ENCODE measurements around the gene HSPB1.
"Not testable (repeated sequence)": the region's sequence is repeated elsewhere in the genome, so short reads cannot be mapped to it uniquely, and the experiment has no call there.

HSPB1 gene

DNA sequence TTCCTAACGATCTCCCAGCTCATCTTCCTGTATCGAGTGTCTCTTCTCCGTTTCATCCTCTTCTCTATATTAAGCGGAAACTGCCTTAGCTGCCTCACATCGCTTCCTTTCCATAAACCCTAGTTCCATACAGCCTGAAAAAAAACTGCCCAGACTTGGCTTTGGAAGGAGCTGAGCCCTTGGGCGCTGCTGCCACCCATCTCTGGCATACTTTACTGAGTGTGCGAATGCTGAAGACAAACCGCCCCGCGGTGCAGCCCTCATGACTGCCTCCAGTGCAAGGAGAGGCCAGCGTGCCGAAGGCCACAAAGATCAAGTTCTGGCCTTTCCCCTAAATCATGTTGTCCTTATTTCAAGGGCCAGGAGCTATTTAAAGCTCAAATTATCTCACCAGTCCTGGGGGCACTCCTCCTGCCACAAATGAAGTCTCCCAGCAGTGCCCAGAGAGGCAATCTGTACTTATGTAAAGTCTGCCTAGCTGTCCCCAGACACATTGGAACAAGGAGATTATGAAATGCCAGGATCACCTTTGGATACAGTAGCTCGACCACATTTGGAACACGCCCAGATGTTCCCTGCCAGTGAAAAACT is 31.1 kb downstream of the HSPB1 start:
- no peak overlapping the region for H3K4me3 ChIP-seq (ENCODE audit: low read depth, low read length)
- TF ChIP-seq, protein P1, sequence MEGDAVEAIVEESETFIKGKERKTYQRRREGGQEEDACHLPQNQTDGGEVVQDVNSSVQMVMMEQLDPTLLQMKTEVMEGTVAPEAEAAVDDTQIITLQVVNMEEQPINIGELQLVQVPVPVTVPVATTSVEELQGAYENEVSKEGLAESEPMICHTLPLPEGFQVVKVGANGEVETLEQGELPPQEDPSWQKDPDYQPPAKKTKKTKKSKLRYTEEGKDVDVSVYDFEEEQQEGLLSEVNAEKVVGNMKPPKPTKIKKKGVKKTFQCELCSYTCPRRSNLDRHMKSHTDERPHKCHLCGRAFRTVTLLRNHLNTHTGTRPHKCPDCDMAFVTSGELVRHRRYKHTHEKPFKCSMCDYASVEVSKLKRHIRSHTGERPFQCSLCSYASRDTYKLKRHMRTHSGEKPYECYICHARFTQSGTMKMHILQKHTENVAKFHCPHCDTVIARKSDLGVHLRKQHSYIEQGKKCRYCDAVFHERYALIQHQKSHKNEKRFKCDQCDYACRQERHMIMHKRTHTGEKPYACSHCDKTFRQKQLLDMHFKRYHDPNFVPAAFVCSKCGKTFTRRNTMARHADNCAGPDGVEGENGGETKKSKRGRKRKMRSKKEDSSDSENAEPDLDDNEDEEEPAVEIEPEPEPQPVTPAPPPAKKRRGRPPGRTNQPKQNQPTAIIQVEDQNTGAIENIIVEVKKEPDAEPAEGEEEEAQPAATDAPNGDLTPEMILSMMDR (IDR thresholded peaks at IDR 0.05; ENCODE audit: low read depth, low read length): no peak

DNA sequence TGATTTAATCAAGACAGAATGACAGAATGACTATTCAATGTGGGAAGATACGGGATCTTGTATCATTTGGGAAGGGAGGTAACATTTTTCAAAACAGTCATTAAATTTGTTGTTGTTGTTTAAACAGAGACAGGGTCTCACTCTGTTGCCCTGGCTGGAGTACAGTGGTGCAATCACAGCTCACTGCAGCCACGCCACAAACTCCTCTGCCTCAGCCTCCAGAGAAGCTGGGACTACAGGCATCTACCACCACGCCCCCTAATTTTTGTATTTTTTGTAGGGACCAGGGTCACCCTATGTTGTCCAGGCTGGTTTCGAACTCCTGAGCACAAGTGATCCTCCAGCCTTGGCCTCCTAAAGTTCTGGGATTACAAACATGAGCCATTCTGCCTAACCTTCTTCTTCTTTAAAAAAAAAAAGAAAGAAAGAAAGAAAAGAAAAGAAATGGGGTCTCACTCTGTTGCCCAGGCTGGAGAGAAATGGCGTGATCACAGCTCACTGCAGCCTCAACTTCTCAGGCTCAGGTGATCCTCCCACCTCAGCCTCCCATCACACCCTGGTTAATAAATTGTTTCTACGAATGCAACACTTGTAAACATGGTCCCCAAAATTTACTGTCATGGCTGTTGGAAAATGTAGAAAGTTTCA is 32.0 kb downstream of the HSPB1 start:
- TF ChIP-seq, protein P1 (IDR thresholded peaks at IDR 0.05; ENCODE audit: low read depth, low read length): no peak

DNA sequence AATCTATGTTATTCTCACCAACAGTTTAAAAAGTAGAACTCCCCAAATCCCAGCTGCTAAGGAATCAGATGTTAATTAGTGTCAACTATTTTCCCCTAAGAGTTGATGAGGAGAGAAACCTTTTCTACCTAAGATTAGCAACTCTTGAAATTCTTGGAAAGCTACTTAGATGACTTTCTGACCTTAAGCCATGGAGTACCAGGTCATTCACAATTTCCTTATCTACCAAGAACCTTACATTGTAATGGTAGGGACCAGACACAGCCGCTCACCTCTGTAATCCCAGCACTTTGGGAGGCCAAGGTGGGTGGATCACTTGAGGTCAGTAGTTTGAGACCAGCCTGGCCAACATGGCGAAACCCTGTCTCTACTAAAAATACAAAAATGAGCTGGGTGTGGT is 32.9 kb downstream of the HSPB1 start:
- H3K4me3 ChIP-seq (ENCODE audit: low read depth, low read length): not testable (repeated sequence)

More for the DNA sequence above, 32.0 kb downstream of the HSPB1 start:
- no peak overlapping the region for H3K4me3 ChIP-seq (ENCODE audit: low read depth, low read length)

DNA sequence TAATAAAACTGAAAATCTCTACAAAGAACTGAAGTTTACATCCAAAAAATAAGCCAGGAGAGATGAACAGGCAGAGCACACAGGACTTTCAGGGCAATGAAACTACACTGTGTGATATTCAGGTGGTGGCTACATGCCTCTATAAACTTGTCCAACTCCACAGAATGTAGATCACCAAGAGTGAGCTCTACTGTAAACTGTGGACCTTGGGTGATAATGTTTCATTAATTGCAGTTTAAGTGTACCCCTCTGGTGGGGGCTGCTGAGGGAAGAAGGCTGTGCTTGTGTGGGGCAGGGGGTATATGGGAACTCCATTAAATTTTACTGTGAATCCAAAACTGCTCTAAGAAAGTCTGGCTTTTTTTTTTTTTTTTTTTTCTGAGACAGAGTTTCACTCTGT is 33.6 kb downstream of the HSPB1 start:
- TF ChIP-seq, protein P1 (IDR thresholded peaks at IDR 0.05; ENCODE audit: low read depth, low read length): no peak
- H3K4me3 ChIP-seq (ENCODE audit: low read depth, low read length): no peak overlapping the region

DNA sequence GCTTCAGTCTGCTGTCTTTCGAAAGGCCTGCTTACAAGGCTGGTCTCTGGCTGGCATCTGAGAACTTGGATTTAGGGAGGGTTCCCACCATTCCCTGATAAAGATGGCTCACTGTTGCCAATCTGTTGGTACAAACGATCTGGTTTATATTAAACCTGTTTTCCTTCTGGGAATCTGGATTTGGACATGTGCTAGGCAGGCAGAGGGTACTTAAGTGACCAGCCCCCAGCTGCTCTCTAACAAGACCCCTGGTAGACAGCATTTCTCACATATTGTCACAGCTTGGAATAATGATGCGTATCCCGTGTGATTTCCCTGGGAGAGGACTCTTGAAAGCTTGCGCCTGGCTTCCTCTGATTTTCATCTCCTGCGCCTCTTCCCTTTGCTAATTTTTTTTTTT is 34.7 kb downstream of the HSPB1 start:
- H3K4me3 ChIP-seq (ENCODE audit: low read depth, low read length): no peak overlapping the region
- TF ChIP-seq, protein P1 (IDR thresholded peaks at IDR 0.05; ENCODE audit: low read depth, low read length): no peak

DNA sequence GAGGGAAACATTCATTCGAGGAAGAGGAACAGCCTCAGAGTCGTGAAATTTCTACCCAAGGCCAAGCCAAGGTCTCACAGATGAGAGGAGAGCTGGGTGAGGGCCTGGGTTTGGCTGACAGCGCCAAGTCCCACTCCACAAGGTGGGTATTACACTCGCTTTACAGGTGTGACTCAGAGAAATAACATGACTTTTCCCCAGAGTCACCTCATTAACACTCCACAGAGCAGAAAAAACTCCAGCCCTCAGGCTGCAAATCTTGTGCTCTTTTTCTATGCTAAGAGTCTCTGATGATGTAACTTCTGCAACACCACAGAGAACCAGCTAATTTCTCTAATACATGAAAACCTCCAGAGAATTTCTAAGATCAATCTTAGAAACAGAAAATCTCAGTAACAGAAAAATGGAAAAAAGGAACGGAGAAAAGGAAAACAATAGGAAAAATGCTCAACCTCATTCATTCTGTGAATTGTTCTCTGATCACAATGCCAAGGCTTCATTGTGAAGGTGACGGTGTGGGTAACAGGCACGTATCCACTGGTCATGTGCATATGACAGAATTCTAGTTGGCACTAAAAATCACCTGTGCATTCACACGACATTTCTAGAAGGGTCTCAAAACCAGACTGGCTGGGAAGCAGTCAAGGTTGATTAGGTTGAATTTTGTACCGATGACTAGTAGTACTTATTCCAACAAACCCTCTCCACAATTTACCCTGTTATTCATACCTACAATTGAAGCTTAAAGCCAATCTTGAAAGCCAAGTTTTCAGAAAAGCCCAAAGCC is 36.0 kb downstream of the HSPB1 start:
- TF ChIP-seq, protein P1 (IDR thresholded peaks at IDR 0.05; ENCODE audit: low read depth, low read length): no peak
- no peak overlapping the region for H3K4me3 ChIP-seq (ENCODE audit: low read depth, low read length)

DNA sequence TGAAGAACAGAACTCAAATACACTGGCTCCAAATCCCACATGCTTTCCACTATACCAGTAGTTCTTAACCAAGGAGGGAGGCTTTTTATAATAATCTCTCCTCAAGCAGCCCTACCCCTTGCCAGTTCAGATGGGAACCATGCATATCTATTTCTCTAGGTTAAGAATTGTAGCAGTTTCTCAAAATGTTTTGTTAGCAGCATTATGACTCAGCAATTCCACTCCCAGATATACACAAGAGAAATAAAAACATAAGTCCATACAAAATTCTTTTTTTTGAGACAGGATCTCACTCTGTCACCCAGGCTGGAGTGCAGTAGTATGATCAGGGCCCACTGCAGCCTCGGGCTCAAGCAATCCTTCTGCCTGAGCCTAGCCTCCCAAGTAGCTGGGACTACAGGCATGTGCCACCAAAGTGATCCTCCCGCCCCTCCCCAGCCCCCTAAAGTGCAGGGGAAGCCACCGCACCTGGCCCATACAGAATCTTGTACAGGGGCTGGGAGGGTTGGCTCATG is 38.2 kb downstream of the HSPB1 start:
- TF ChIP-seq, protein P1 (IDR thresholded peaks at IDR 0.05; ENCODE audit: low read depth, low read length): no peak
- no peak overlapping the region for H3K4me3 ChIP-seq (ENCODE audit: low read depth, low read length)

Data from WI38 (cell line).